GM19025 (cell line): Measurements from ENCODE around the gene CALM3.
"Not testable (repeated sequence)": the region's sequence is repeated elsewhere in the genome, so short reads cannot be mapped to it uniquely, and the experiment has no call there.

ENCODE experiments used
- ATAC-seq: cut with Tn5 transposase; IDR thresholded peaks from one replicate; pipeline ENCODE4 v1.9.1; 2021; ENCODE audit warnings: mild to moderate bottlenecking, low read depth, moderate library complexity; ENCODE audit not compliant: unreplicated experiment

Gene CALM3

GRCh38 chr19:46601318-46602224 is at the start of gene CALM3:
Gene CALM3 (plus strand): TSS chr19:46601330. CDS start chr19:46601435, 105 bp downstream.
- ATAC-seq, result no peak

- ATAC-seq, result no peak
Observed at GRCh38 chr19:46552891-46553290, 48.2 kb upstream of the CALM3 start.

- no peak for ATAC-seq
Observed at GRCh38 chr19:46554161-46554560, 47.0 kb upstream of the CALM3 start.

- ATAC-seq, result no peak
Observed at GRCh38 chr19:46555628-46556280, 45.4 kb upstream of the CALM3 start.

- ATAC-seq, result not testable (repeated sequence)
Observed at GRCh38 chr19:46556471-46556870, 44.7 kb upstream of the CALM3 start.

- no peak for ATAC-seq
Observed at GRCh38 chr19:46559203-46559602, 41.9 kb upstream of the CALM3 start.

GRCh38 chr19:46559675-46560074 is 41.5 kb upstream of the CALM3 start:
- not testable (repeated sequence) for ATAC-seq

- no peak for ATAC-seq
Observed at GRCh38 chr19:46564701-46565100, 36.4 kb upstream of the CALM3 start.

GRCh38 chr19:46571495-46571894 is 29.6 kb upstream of the CALM3 start:
- ATAC-seq, result no peak

GRCh38 chr19:46573679-46574498 is 27.2 kb upstream of the CALM3 start:
- ATAC-seq, result no peak

GRCh38 chr19:46574533-46574932 is 26.6 kb upstream of the CALM3 start:
- no peak for ATAC-seq

- no peak for ATAC-seq
Observed at GRCh38 chr19:46578450-46578849, 22.7 kb upstream of the CALM3 start.

GRCh38 chr19:46579361-46579879 is 21.7 kb upstream of the CALM3 start:
- no peak for ATAC-seq

- ATAC-seq, result no peak
Observed at GRCh38 chr19:46580247-46580646, 20.9 kb upstream of the CALM3 start.

- ATAC-seq, result no peak
Observed at GRCh38 chr19:46585539-46585938, 15.6 kb upstream of the CALM3 start.

- no peak for ATAC-seq
Observed at GRCh38 chr19:46586294-46586693, 14.8 kb upstream of the CALM3 start.

- ATAC-seq, result no peak
Observed at GRCh38 chr19:46587861-46588260, 13.3 kb upstream of the CALM3 start.

- ATAC-seq, result no peak
Observed at GRCh38 chr19:46591254-46591653, 9.9 kb upstream of the CALM3 start.

- no peak for ATAC-seq
Observed at GRCh38 chr19:46591870-46592269, 9.3 kb upstream of the CALM3 start.

- no peak for ATAC-seq
Observed at GRCh38 chr19:46596008-46596407, 5.1 kb upstream of the CALM3 start.
